NCI-H1105 (cell line): Measurements from ENCODE around the gene TEC.
"Not testable (repeated sequence)": the region's sequence is repeated elsewhere in the genome, so short reads cannot be mapped to it uniquely, and the experiment has no call there.

ENCODE experiments used
- DNase-seq: peaks from one replicate; lab custom pipeline; 2025; lab: John Stamatoyannopoulos, UW

Gene TEC

GRCh38 chr4:48196758-48197504, 72.7 kb downstream of the TEC start:
- DNase-seq, result no peak

- no peak for DNase-seq
These were observed 73.8 kb downstream of the TEC start for GRCh38 chr4:48195853-48196252.

GRCh38 chr4:48195374-48195773, 74.3 kb downstream of the TEC start:
- DNase-seq, result peak; percentile 75

GRCh38 chr4:48194971-48195370, 74.7 kb downstream of the TEC start:
- no peak for DNase-seq

GRCh38 chr4:48193921-48194468, 75.6 kb downstream of the TEC start:
- no peak for DNase-seq

- DNase-seq, result no peak
These were observed 76.4 kb downstream of the TEC start for GRCh38 chr4:48193096-48193836.

- no peak for DNase-seq
These were observed 77.9 kb downstream of the TEC start for GRCh38 chr4:48191758-48192157.

- DNase-seq, result no peak
These were observed 78.8 kb downstream of the TEC start for GRCh38 chr4:48190839-48191238.

GRCh38 chr4:48189731-48190130, 79.9 kb downstream of the TEC start:
- DNase-seq, result no peak

- no peak for DNase-seq
These were observed 81.2 kb downstream of the TEC start for GRCh38 chr4:48188390-48188789.

- no peak for DNase-seq
These were observed 81.8 kb downstream of the TEC start for GRCh38 chr4:48187813-48188212.

GRCh38 chr4:48187066-48187465, 82.6 kb downstream of the TEC start:
- DNase-seq, result not testable (repeated sequence)

GRCh38 chr4:48186394-48186793, 83.2 kb downstream of the TEC start:
- not testable (repeated sequence) for DNase-seq

GRCh38 chr4:48184882-48185281, 84.8 kb downstream of the TEC start:
- no peak for DNase-seq

GRCh38 chr4:48180234-48180633, 89.4 kb downstream of the TEC start:
- DNase-seq, result no peak

GRCh38 chr4:48178931-48179330, 90.7 kb downstream of the TEC start:
- no peak for DNase-seq

GRCh38 chr4:48175806-48176205, 93.8 kb downstream of the TEC start:
- no peak for DNase-seq

GRCh38 chr4:48175328-48175727, 94.3 kb downstream of the TEC start:
- no peak for DNase-seq

- DNase-seq, result no peak
These were observed 96.3 kb downstream of the TEC start for GRCh38 chr4:48173056-48173991.

- no peak for DNase-seq
These were observed 97.0 kb downstream of the TEC start for GRCh38 chr4:48172651-48173050.

- no peak for DNase-seq
These were observed 100.0 kb downstream of the TEC start for GRCh38 chr4:48169636-48170035.
